Measurements from ENCODE around the gene UBE2M.

The UBE2M gene

GRCh38 chr19:58568453-58569130, 10.2 kb upstream of the UBE2M start:
- Histone ChIP-seq H3K27ac (no peak overlapping the region), H3K27me3 (ENCODE audit: insufficient read depth, low read depth, severe bottlenecking) (no peaks in the 10 kb centered on the region), H3K9me3 (ENCODE audit: severe bottlenecking) (no peaks in the 10 kb centered on the region), H3K4me3 (ENCODE audit: low read depth, low read length) (no peak overlapping the region), H3K36me3 (peaks cover 31% of the 10 kb centered on the region)
- TF ChIP-seq, protein P1, sequence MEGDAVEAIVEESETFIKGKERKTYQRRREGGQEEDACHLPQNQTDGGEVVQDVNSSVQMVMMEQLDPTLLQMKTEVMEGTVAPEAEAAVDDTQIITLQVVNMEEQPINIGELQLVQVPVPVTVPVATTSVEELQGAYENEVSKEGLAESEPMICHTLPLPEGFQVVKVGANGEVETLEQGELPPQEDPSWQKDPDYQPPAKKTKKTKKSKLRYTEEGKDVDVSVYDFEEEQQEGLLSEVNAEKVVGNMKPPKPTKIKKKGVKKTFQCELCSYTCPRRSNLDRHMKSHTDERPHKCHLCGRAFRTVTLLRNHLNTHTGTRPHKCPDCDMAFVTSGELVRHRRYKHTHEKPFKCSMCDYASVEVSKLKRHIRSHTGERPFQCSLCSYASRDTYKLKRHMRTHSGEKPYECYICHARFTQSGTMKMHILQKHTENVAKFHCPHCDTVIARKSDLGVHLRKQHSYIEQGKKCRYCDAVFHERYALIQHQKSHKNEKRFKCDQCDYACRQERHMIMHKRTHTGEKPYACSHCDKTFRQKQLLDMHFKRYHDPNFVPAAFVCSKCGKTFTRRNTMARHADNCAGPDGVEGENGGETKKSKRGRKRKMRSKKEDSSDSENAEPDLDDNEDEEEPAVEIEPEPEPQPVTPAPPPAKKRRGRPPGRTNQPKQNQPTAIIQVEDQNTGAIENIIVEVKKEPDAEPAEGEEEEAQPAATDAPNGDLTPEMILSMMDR (IDR thresholded peaks at IDR 0.05; ENCODE audit: low read depth, low read length) = no peak
- DNase-seq = no peak

GRCh38 chr19:58566989-58567388, 8.6 kb upstream of the UBE2M start:
- TF ChIP-seq, protein P1 (IDR thresholded peaks at IDR 0.05; ENCODE audit: low read depth, low read length) = no peak

GRCh38 chr19:58563823-58564222, 5.4 kb upstream of the UBE2M start:
- DNase-seq = no peak
- Histone ChIP-seq H3K9me3 (ENCODE audit: severe bottlenecking) (no peaks in the 10 kb centered on the region), H3K36me3 (peaks cover 8% of the 10 kb centered on the region), H3K27me3 (ENCODE audit: insufficient read depth, low read depth, severe bottlenecking) (no peaks in the 10 kb centered on the region), H3K27ac (no peak overlapping the region), H3K4me3 (ENCODE audit: low read depth, low read length) (no peak overlapping the region)
- TF ChIP-seq, protein P1 (IDR thresholded peaks at IDR 0.05; ENCODE audit: low read depth, low read length) = no peak

More at GRCh38 chr19:58566989-58567388, 8.6 kb upstream of the UBE2M start:
- H3K36me3 ChIP-seq = peaks cover 31% of the 10 kb centered on the region
- H3K9me3 ChIP-seq (ENCODE audit: severe bottlenecking) = no peaks in the 10 kb centered on the region
- no peak overlapping the region for H3K27ac ChIP-seq
- H3K4me3 ChIP-seq (ENCODE audit: low read depth, low read length) = no peak overlapping the region
- H3K27me3 ChIP-seq (ENCODE audit: insufficient read depth, low read depth, severe bottlenecking) = no peaks in the 10 kb centered on the region
- DNase-seq = no peak

DNA sequence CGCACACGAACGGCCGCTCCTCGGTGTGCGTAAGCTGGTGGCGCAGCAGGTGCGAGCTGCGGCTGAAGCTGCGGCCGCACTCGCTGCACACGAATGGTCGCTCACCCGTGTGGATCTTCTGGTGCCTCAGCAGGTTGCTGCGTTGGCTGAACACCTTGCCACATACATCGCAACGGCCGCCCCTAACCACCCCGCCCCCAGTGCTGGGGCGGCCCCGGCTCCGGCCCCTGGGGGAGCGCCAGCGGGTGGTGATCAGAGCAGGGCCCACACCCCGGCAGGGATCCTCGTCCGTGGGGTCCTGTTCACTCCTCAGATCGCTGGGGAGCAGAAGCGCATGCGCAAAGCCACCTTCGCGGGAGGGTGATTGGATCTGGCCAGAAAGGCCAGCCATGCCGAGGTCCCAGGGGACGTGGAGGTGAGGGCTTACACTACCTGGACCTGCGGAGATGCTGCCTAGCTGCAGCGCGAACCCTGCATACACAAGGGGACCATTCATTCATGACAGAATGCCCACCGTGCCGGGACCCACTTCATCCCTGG, 4.7 kb upstream of the UBE2M start:
- H3K9me3 ChIP-seq (ENCODE audit: severe bottlenecking) = no peaks in the 10 kb centered on the region
- H3K36me3 ChIP-seq = peaks cover 7% of the 10 kb centered on the region
- H3K27me3 ChIP-seq (ENCODE audit: insufficient read depth, low read depth, severe bottlenecking) = no peaks in the 10 kb centered on the region
- H3K4me3 ChIP-seq (ENCODE audit: low read depth, low read length) = peak overlapping the region; percentile 43
- DNase-seq = peak; percentile 78
- TF ChIP-seq, protein P1 (IDR thresholded peaks at IDR 0.05; ENCODE audit: low read depth, low read length) = no peak
- peak overlapping the region; percentile 35; the same call in 1 of the 2 replicates for H3K27ac ChIP-seq

DNA sequence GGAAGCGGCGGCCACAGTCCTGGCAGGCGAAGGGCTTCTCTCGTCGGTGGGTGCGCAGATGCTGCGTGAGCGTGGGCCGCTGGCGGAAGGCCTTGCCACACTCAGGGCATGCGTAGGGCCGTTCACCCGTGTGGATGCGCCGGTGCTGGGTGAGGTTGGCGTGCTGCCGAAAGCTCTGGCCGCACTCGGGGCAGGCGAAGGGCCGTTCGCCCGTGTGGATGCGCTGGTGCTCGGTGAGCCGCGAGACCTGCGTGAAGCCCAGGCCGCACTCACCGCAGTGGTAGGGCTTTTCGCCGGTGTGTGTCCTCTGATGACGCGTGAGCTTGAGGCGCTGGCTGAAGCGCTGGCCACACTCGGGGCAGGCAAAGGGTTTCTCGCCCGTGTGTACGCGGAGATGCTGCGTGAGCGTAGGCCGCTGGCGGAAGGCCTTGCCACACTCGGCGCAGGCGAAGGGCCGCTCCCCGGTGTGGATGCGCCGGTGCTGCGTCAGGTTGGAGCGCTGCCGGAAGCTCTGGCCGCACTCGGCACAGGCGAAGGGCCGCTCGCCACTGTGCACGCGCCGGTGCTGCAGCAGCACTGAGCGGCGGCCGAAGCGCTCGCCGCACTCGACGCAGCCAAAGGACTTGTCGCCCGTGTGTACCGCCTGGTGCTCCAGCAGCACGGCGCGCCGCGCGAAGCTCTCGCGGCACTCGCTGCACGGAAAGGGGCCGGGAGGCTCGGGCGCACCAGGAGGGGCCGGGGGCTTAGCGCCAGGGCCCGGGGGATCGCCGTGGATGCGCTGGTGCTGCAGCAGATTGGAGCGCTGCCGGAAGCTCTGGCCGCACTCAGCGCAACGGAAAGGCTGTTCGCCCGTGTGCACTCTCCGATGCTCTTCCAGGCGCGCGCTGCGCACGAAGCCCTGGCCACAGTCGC, 4.0 kb upstream of the UBE2M start:
- no peaks in the 10 kb centered on the region for H3K27me3 ChIP-seq (ENCODE audit: insufficient read depth, low read depth, severe bottlenecking)
- H3K9me3 ChIP-seq (ENCODE audit: severe bottlenecking) = no peaks in the 10 kb centered on the region
- peak; percentile 33 for DNase-seq
- peak overlapping the region; percentile 43 for H3K4me3 ChIP-seq (ENCODE audit: low read depth, low read length)
- peaks cover 9% of the 10 kb centered on the region for H3K36me3 ChIP-seq
- H3K27ac ChIP-seq = peak overlapping the region; percentile 35
- TF ChIP-seq, protein P1 (IDR thresholded peaks at IDR 0.05; ENCODE audit: low read depth, low read length) = no peak

All from WERI-Rb-1 (cell line).